WTC11 (cell line): ENCODE data around the gene CNKSR3. TPM values are rescaled to one million over a fixed set of nuclear protein-coding genes. Genes with fewer than 3 reads are reported as not detected.

Experiments used
- ATAC-seq: fragments of 200-7000 bp; cut with Tn5 transposase; 2 replicates; pipeline ENCODE4 v1.10.0; 2021; ENCODE audit warnings: mild to moderate bottlenecking, moderate library complexity
- CTCF ChIA-PET: fragments of 300-600 bp; sonication (Branson Sonifier 250); formaldehyde crosslinking; loops from one replicate; lab custom pipeline; 2021; ENCODE audit warnings: antibody characterized with exemption; lab: Charles Lee
- POLR2A ChIA-PET: fragments of 350-600 bp; sonication (Branson Sonifier 250); formaldehyde crosslinking; loops from one replicate; lab custom pipeline; 2021; ENCODE audit warnings: antibody characterized with exemption; lab: Charles Lee
- DNase-seq: peaks from one replicate; pipeline ENCODE4 v3.0.0; 2021; ENCODE audit warnings: low spot score
- H3K27ac Mint-ChIP-seq: 2 replicates; pipeline ENCODE4 v1.8.0; 2021; ENCODE audit warnings: mixed read lengths
- H3K27me3 Mint-ChIP-seq: 2 replicates; pipeline ENCODE4 v1.8.0; 2021; ENCODE audit warnings: low read depth, mild to moderate bottlenecking, moderate library complexity, mixed read lengths
- H3K36me3 Mint-ChIP-seq: 2 replicates; pipeline ENCODE4 v1.8.0; 2021; ENCODE audit warnings: mixed read lengths
- H3K4me1 Mint-ChIP-seq: 2 replicates; pipeline ENCODE4 v1.8.0; 2022; ENCODE audit warnings: mixed read lengths
- H3K4me3 Mint-ChIP-seq: 2 replicates; pipeline ENCODE4 v1.8.0; 2021; ENCODE audit warnings: mild to moderate bottlenecking, moderate library complexity, mixed read lengths
- H3K9me3 Mint-ChIP-seq: 2 replicates; pipeline ENCODE4 v1.8.0; 2021; ENCODE audit warnings: mixed read lengths
- CBFB ChIP-seq: sonication (generic); formaldehyde crosslinking; IDR thresholded peaks from 2 replicates; pipeline ENCODE4 v1.8.1; 2022; ENCODE audit warnings: mild to moderate bottlenecking, low read depth, missing genetic modification reagents
- ELF4 ChIP-seq: sonication (generic); formaldehyde crosslinking; IDR thresholded peaks from 2 replicates; pipeline ENCODE4 v1.8.1; 2022; ENCODE audit warnings: low read depth, mild to moderate bottlenecking, moderate library complexity, missing genetic modification reagents
- FOXP1 ChIP-seq: sonication (generic); formaldehyde crosslinking; IDR thresholded peaks from 2 replicates; pipeline ENCODE4 v1.8.0; 2022; ENCODE audit warnings: missing genetic modification reagents, mild to moderate bottlenecking, moderate library complexity, borderline replicate concordance
- GTF2I ChIP-seq: fragments of 250-450 bp; sonication (Bioruptor Pico); conservative IDR thresholded peaks from 2 replicates; pipeline ENCODE4 v1.4.0; 2021; ENCODE audit warnings: mild to moderate bottlenecking
- MXD4 ChIP-seq: fragments of 250-450 bp; sonication (Bioruptor Pico); IDR thresholded peaks from 2 replicates; pipeline ENCODE4 v1.8.0; 2021; ENCODE audit warnings: mild to moderate bottlenecking, moderate library complexity, borderline replicate concordance
- SMAD3 ChIP-seq: sonication (generic); formaldehyde crosslinking; IDR thresholded peaks from 2 replicates; pipeline ENCODE4 v1.8.0; 2022; ENCODE audit warnings: missing genetic modification reagents, mild to moderate bottlenecking, borderline replicate concordance
- TEAD4 ChIP-seq: sonication (generic); formaldehyde crosslinking; IDR thresholded peaks from 2 replicates; pipeline ENCODE4 v1.8.0; 2022; ENCODE audit warnings: mild to moderate bottlenecking, missing genetic modification reagents
- TP53 ChIP-seq: sonication (generic); formaldehyde crosslinking; IDR thresholded peaks from 2 replicates; pipeline ENCODE4 v1.8.1; 2023; ENCODE audit warnings: mild to moderate bottlenecking, missing genetic modification reagents
- ZNF232 ChIP-seq: sonication (generic); formaldehyde crosslinking; IDR thresholded peaks from 2 replicates; pipeline ENCODE4 v1.8.0; 2022; ENCODE audit warnings: mild to moderate bottlenecking, missing genetic modification reagents
- ZNF263 ChIP-seq: sonication (generic); formaldehyde crosslinking; IDR thresholded peaks from 2 replicates; pipeline ENCODE4 v1.8.1; 2022; ENCODE audit warnings: low read depth, mild to moderate bottlenecking, moderate library complexity, missing genetic modification reagents
- ZNF396 ChIP-seq: fragments of 250-450 bp; sonication (Bioruptor Pico); IDR thresholded peaks from 2 replicates; pipeline ENCODE4 v1.8.0; 2021; ENCODE audit warnings: mild to moderate bottlenecking, moderate library complexity, borderline replicate concordance
- total RNA-seq: library from RNA; stranded (reverse); gene quantifications from 3 replicates; pipeline ENCODE4 v1.2.3, GENCODE V29; 2021
- TF ChIP-seq, protein P1 (sequence below): fragments of 250-450 bp; sonication (Bioruptor Pico); IDR thresholded peaks from 2 replicates; pipeline ENCODE4 v1.9.0; 2021; ENCODE audit warnings: mild to moderate bottlenecking, borderline replicate concordance
- TF ChIP-seq, protein P2 (sequence below): sonication (generic); formaldehyde crosslinking; IDR thresholded peaks from 2 replicates; pipeline ENCODE4 v1.8.0; 2022; ENCODE audit warnings: missing genetic modification reagents
- TF ChIP-seq, protein P3 (sequence below): fragments of 250-450 bp; sonication (Bioruptor Pico); IDR thresholded peaks from 2 replicates; pipeline ENCODE4 v2.1.2; 2022; ENCODE audit warnings: mild to moderate bottlenecking, moderate library complexity
- TF ChIP-seq, protein P4 (sequence below): sonication (generic); formaldehyde crosslinking; IDR thresholded peaks from 2 replicates; pipeline ENCODE4 v1.8.0; 2023; ENCODE audit warnings: missing genetic modification reagents
- TF ChIP-seq, protein P5 (sequence below): sonication (generic); formaldehyde crosslinking; IDR thresholded peaks from 2 replicates; pipeline ENCODE4 v1.8.0; 2022; ENCODE audit warnings: mild to moderate bottlenecking, missing genetic modification reagents
- TF ChIP-seq, protein P6 (sequence below): sonication (generic); formaldehyde crosslinking; IDR thresholded peaks from 2 replicates; pipeline ENCODE4 v1.8.1; 2023; ENCODE audit warnings: mild to moderate bottlenecking, missing genetic modification reagents

CNKSR3 gene
- total RNA-seq, 1 experiment from 2014 or later = 5.7 TPM

DNA sequence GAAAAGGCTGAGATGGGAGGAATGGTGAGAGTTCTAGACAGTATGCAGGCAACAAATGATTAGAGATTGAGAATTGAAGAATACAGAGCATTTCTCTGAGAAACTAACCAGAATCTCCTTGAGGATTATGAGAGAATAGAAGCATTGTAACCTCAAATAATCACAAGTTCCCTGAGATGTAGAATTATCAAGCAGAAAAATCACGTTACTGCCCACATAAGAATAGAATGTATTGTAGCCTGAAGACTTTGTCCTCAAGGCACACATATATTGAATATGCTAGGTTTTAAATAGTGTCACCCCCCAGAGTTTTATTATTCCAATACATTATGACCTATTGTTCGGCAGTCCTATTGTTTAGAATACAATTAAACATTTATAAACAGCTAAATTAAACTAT is 57.2 kb downstream of the CNKSR3 start:
- ChIA-PET CTCF (no interaction called here), POLR2A (no interaction called here)

More for the DNA sequence above, 57.2 kb downstream of the CNKSR3 start:
- H3K9me3 Mint-ChIP-seq = no peaks in the 10 kb centered on the region
- no peaks in the 10 kb centered on the region for H3K36me3 Mint-ChIP-seq
- H3K27me3 Mint-ChIP-seq = no peaks in the 10 kb centered on the region
- DNase-seq (no peak), ATAC-seq (no peak)
- peaks cover 6% of the 10 kb centered on the region for H3K4me1 Mint-ChIP-seq
- H3K4me3 Mint-ChIP-seq = no peak overlapping the region
- TF ChIP-seq, protein P1, sequence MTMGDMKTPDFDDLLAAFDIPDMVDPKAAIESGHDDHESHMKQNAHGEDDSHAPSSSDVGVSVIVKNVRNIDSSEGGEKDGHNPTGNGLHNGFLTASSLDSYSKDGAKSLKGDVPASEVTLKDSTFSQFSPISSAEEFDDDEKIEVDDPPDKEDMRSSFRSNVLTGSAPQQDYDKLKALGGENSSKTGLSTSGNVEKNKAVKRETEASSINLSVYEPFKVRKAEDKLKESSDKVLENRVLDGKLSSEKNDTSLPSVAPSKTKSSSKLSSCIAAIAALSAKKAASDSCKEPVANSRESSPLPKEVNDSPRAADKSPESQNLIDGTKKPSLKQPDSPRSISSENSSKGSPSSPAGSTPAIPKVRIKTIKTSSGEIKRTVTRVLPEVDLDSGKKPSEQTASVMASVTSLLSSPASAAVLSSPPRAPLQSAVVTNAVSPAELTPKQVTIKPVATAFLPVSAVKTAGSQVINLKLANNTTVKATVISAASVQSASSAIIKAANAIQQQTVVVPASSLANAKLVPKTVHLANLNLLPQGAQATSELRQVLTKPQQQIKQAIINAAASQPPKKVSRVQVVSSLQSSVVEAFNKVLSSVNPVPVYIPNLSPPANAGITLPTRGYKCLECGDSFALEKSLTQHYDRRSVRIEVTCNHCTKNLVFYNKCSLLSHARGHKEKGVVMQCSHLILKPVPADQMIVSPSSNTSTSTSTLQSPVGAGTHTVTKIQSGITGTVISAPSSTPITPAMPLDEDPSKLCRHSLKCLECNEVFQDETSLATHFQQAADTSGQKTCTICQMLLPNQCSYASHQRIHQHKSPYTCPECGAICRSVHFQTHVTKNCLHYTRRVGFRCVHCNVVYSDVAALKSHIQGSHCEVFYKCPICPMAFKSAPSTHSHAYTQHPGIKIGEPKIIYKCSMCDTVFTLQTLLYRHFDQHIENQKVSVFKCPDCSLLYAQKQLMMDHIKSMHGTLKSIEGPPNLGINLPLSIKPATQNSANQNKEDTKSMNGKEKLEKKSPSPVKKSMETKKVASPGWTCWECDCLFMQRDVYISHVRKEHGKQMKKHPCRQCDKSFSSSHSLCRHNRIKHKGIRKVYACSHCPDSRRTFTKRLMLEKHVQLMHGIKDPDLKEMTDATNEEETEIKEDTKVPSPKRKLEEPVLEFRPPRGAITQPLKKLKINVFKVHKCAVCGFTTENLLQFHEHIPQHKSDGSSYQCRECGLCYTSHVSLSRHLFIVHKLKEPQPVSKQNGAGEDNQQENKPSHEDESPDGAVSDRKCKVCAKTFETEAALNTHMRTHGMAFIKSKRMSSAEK (CRISPR knock-in tag) = no peak
- TF ChIP-seq, protein P2, sequence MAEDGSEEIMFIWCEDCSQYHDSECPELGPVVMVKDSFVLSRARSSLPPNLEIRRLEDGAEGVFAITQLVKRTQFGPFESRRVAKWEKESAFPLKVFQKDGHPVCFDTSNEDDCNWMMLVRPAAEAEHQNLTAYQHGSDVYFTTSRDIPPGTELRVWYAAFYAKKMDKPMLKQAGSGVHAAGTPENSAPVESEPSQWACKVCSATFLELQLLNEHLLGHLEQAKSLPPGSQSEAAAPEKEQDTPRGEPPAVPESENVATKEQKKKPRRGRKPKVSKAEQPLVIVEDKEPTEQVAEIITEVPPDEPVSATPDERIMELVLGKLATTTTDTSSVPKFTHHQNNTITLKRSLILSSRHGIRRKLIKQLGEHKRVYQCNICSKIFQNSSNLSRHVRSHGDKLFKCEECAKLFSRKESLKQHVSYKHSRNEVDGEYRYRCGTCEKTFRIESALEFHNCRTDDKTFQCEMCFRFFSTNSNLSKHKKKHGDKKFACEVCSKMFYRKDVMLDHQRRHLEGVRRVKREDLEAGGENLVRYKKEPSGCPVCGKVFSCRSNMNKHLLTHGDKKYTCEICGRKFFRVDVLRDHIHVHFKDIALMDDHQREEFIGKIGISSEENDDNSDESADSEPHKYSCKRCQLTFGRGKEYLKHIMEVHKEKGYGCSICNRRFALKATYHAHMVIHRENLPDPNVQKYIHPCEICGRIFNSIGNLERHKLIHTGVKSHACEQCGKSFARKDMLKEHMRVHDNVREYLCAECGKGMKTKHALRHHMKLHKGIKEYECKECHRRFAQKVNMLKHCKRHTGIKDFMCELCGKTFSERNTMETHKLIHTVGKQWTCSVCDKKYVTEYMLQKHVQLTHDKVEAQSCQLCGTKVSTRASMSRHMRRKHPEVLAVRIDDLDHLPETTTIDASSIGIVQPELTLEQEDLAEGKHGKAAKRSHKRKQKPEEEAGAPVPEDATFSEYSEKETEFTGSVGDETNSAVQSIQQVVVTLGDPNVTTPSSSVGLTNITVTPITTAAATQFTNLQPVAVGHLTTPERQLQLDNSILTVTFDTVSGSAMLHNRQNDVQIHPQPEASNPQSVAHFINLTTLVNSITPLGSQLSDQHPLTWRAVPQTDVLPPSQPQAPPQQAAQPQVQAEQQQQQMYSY (CRISPR knock-in tag) = no peak
- TF ChIP-seq, protein P3, sequence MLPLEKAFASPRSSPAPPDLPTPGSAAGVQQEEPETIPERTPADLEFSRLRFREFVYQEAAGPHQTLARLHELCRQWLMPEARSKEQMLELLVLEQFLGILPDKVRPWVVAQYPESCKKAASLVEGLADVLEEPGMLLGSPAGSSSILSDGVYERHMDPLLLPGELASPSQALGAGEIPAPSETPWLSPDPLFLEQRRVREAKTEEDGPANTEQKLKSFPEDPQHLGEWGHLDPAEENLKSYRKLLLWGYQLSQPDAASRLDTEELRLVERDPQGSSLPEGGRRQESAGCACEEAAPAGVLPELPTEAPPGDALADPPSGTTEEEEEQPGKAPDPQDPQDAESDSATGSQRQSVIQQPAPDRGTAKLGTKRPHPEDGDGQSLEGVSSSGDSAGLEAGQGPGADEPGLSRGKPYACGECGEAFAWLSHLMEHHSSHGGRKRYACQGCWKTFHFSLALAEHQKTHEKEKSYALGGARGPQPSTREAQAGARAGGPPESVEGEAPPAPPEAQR (CRISPR knock-in tag) = no peak
- TF ChIP-seq, protein P4, sequence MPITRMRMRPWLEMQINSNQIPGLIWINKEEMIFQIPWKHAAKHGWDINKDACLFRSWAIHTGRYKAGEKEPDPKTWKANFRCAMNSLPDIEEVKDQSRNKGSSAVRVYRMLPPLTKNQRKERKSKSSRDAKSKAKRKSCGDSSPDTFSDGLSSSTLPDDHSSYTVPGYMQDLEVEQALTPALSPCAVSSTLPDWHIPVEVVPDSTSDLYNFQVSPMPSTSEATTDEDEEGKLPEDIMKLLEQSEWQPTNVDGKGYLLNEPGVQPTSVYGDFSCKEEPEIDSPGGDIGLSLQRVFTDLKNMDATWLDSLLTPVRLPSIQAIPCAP (CRISPR knock-in tag) = no peak
- TF ChIP-seq ELF4 (CRISPR knock-in tag) = no peak
- TF ChIP-seq MXD4 (CRISPR knock-in tag) = no peak
- TF ChIP-seq, protein P5, sequence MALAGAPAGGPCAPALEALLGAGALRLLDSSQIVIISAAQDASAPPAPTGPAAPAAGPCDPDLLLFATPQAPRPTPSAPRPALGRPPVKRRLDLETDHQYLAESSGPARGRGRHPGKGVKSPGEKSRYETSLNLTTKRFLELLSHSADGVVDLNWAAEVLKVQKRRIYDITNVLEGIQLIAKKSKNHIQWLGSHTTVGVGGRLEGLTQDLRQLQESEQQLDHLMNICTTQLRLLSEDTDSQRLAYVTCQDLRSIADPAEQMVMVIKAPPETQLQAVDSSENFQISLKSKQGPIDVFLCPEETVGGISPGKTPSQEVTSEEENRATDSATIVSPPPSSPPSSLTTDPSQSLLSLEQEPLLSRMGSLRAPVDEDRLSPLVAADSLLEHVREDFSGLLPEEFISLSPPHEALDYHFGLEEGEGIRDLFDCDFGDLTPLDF (CRISPR knock-in tag) = no peak
- no peak for TF ChIP-seq ZNF396 (CRISPR knock-in tag)
- no peak for TF ChIP-seq ZNF263 (CRISPR knock-in tag)
- TF ChIP-seq ZNF232 = no peak
- TF ChIP-seq TEAD4 (CRISPR knock-in tag) = no peak
- TF ChIP-seq FOXP1 (CRISPR knock-in tag) = no peak
- TF ChIP-seq, protein P6, sequence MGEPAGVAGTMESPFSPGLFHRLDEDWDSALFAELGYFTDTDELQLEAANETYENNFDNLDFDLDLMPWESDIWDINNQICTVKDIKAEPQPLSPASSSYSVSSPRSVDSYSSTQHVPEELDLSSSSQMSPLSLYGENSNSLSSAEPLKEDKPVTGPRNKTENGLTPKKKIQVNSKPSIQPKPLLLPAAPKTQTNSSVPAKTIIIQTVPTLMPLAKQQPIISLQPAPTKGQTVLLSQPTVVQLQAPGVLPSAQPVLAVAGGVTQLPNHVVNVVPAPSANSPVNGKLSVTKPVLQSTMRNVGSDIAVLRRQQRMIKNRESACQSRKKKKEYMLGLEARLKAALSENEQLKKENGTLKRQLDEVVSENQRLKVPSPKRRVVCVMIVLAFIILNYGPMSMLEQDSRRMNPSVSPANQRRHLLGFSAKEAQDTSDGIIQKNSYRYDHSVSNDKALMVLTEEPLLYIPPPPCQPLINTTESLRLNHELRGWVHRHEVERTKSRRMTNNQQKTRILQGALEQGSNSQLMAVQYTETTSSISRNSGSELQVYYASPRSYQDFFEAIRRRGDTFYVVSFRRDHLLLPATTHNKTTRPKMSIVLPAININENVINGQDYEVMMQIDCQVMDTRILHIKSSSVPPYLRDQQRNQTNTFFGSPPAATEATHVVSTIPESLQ (CRISPR knock-in tag) = no peak
- TF ChIP-seq CBFB (CRISPR knock-in tag) = no peak
- TF ChIP-seq SMAD3 = no peak
- TF ChIP-seq GTF2I (CRISPR knock-in tag) = no peak
- no peak for TF ChIP-seq TP53 (CRISPR knock-in tag)
- no peak overlapping the region for H3K27ac Mint-ChIP-seq
